ENCODE measurements around the gene VWA1. TPM values are rescaled to one million over a fixed set of nuclear protein-coding genes. Genes with fewer than 3 reads are reported as not detected.
A peak's percentile ranks its signal among the peaks of the same experiment; 100 is the strongest.

The VWA1 gene
- total and polyA plus RNA-seq, 2 experiments from 2014 or later, result 7.2 to 31.5 TPM

GRCh38 chr1:1401457-1402010, 34.0 kb upstream of the VWA1 start:
- Histone ChIP-seq H3K27ac (ENCODE audit: low read depth) (no peak overlapping the region), H3K27me3 (ENCODE audit: insufficient read depth) (no peaks in the 10 kb centered on the region), H2AFZ (no peak overlapping the region), H3K9me2 (ENCODE audit: insufficient read depth) (no peaks in the 10 kb centered on the region), H3K36me3 (ENCODE audit: insufficient read depth) (peaks cover 54% of the 10 kb centered on the region), H3K79me2 (replicated peaks; ENCODE audit: insufficient read depth) (peaks cover 57% of the 10 kb centered on the region), H3K4me1 (ENCODE audit: insufficient read depth) (peaks cover 21% of the 10 kb centered on the region), H3F3A (replicated peaks; ENCODE audit: low read depth) (peaks cover 75% of the 10 kb centered on the region), H4K20me1 (replicated peaks; ENCODE audit: insufficient read depth) (peaks cover 34% of the 10 kb centered on the region), H3K4me2 (no peak overlapping the region), H3K4me3 (no peak overlapping the region)
- peaks cover 86% of the 10 kb centered on the region for H3K36me3 Mint-ChIP-seq (ENCODE audit: low read depth)
- no peak for TF ChIP-seq ZNF331 (CRISPR knock-in tag; IDR thresholded peaks at IDR 0.05; ENCODE audit: low read depth)
- TF ChIP-seq ETS1 (IDR thresholded peaks at IDR 0.05), result no peak
- TF ChIP-seq EZH2phosphoT487 (IDR thresholded peaks at IDR 0.05; ENCODE audit: unreplicated experiment), result no peak
- no peak for TF ChIP-seq JUNB (IDR thresholded peaks at IDR 0.05; ENCODE audit: unreplicated experiment)
- TF ChIP-seq CTCF (conservative IDR thresholded peaks at IDR 0.05; ENCODE audit: low read depth in 2 of 2), result no peak
- TF ChIP-seq STAT1 (IDR thresholded peaks at IDR 0.05; ENCODE audit: unreplicated experiment), result no peak
- TF ChIP-seq EZH2 (IDR thresholded peaks at IDR 0.05; ENCODE audit: low read depth, unreplicated experiment), result no peak
- TF ChIP-seq REST (IDR thresholded peaks at IDR 0.05; ENCODE audit: unreplicated experiment), result no peak
- no peak for TF ChIP-seq ZNF462 (CRISPR knock-in tag; IDR thresholded peaks at IDR 0.05)
- no peak for TF ChIP-seq CREB1 (CRISPR knock-in tag; IDR thresholded peaks at IDR 0.05; ENCODE audit: low read depth)
- no peak; the same call in 1 of the 2 replicates for TF ChIP-seq POLR2AphosphoS5 (IDR thresholded peaks at IDR 0.05; ENCODE audit: low read depth)
- TF ChIP-seq NANOG (IDR thresholded peaks at IDR 0.05; ENCODE audit: borderline replicate concordance), result no peak
- TF ChIP-seq ZNF114 (CRISPR knock-in tag; IDR thresholded peaks at IDR 0.05), result no peak
- peaks cover 35% of the 10 kb centered on the region for H3K4me1 Mint-ChIP-seq
- peaks cover 32% of the 10 kb centered on the region for H3K27me3 Mint-ChIP-seq (ENCODE audit: insufficient read depth, low read depth, poor library complexity)
- H3K27ac Mint-ChIP-seq, result no peak overlapping the region
- H3K9me3 Mint-ChIP-seq, result no peaks in the 10 kb centered on the region; the same call in 2 of the 3 replicates
- ATAC-seq, result no peak
- no peak for DNase-seq (ENCODE audit: low spot score)
- peak overlapping the region; percentile 96 for H3K4me3 Mint-ChIP-seq
